GM21423 (cell line): ENCODE results near the gene FSCN2.

ENCODE experiments used
- ATAC-seq: cut with Tn5 transposase; IDR thresholded peaks from one replicate; pipeline ENCODE4 v1.9.1; 2021; ENCODE audit warnings: mild to moderate bottlenecking, moderate library complexity; ENCODE audit not compliant: unreplicated experiment

FSCN2 gene

DNA sequence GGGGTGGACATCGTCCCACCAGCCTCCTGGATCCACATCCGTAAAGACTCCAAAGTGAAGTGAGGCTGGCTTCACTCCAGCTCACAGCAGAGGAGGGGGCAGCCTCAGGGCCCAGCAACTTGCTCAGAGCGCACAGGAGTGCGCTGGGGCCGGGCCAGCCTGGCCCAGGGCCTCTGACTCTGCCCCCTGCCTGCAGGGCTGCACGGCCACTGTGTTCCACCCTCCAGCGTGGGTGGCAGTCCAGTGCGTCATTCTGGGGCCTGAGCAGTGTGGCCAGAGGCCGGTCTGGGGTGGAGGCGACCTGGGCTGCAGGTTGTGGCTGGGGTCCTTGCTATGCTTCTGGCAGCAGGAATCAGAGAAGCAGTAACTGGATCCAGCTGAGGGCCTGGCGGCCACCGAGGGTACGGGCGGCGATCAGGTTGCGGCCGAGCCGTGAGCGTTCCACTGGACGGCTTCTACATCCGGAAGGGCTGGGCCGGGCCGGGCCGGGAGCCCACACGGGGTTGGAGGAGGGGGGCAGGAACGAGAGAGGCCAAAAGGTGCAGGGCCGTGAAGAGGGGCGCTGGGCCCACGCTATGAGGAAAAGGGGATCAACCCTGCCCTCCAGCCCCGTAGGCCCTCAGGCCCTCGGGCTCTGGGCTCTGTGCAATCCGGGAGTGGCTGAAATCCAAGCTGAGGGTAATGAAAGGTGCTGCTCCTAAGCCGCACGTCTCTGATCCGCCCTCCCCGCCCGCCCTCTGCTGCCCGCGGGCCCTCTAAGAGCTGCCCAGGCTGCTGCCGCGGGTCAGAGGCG, at the start of gene FSCN2:
Gene FSCN2 (plus strand): TSS at position 787 of the 793 bp plus-strand sequence. CDS start 155 bp downstream, outside the sequence.
- no peak for ATAC-seq

- no peak for ATAC-seq
Observed at GRCh38 chr17:81479175-81480071, 48.8 kb upstream of the FSCN2 start.

DNA sequence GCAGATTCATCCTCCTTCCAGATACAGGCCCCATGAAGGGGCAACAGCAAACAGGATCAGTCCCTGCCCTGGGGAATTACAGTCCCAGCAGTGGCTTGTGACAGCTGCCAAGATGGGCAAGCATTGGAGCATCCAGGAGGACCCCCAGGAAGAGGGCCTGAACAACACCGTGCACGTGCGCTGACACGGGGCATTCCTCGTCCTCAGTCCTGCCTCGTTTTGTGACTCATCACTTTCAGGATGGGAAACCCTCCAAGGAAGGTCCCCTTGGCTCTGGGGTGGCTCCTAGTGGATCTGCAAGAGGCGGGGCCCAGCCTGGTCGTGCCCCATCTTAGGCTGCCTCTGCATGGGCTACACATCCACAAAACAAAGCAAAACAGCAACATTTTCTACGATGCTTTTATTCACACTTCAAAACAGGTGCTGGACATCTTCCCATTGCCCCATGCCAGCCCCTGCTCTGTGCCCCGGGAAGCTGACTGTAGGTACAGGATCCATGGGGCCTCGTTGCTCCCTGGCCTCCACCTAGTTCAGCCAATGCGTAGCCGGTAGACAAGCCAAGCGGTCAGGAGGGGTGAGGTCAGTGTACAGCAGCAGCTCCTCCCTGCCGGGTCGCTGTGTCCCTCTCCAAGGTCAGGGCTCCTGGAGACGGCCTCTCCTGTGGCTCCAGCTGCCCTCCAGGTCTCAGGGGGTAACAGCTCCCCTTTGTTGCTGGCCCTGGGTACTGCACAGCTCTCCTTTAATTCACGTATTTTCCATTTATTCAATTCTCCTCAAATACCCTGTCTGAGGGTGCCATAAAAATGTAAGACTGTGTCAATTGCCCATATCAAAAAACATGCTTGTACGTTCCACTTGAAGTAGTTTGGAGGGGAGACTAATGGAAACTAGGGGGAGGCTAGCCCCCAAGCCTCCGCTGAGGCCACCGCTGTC, 47.8 kb upstream of the FSCN2 start:
- ATAC-seq: no peak

GRCh38 chr17:81481073-81481799, 46.9 kb upstream of the FSCN2 start:
- ATAC-seq: no peak

DNA sequence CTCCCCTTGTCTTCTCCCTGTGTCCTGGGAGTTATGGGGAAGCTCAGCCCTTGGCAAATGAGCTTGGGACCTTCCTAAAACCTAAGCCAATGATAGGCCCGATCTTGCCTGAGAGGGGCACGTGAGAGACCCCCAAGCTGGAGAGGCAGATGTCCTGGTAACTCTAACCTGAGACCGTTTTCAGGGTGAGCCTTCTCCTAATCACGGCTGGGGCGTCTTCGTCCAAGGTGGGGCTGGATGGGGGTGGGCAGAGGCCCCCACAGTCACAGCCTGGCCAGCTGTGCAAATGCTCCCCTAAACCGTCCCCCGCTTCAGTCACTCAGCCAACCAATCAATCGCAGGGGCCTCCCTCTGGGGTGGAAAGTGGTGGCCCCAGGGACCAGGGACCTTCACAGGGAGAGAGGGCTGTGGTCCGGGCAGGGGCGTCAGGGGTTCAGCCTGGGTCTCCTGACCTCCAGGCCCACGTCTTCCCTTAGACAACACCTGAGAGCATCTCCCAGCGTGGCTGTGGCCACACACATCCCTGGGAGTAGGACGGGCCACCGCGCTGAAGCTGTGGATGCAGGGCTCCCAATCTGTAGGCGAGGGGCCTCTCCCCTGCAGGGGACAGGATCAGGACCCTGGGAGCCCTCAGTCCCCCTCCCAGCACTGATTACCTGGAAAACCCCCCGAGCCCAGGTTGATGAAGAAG, 46.2 kb upstream of the FSCN2 start:
- ATAC-seq: no peak

DNA sequence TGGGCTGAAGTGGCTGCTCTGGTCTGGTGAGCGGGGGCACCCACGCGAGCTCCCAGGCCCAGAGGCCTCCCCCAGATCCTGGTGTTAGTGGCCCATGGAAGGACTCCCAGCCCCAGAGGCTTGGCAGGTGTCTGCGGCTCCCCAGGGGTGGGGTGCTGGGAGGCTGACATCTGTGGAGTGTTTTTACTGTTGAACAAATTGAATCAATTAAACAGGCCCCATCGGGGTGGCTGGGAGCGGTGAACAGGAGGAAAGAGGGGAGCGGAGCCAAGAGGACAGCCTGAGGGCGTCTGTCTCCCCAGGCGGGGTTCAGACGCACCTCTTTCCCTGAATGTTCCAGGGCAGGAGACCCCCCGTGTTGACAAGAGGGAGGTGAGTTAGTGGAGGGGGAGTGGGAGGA, 45.5 kb upstream of the FSCN2 start:
- ATAC-seq: no peak

DNA sequence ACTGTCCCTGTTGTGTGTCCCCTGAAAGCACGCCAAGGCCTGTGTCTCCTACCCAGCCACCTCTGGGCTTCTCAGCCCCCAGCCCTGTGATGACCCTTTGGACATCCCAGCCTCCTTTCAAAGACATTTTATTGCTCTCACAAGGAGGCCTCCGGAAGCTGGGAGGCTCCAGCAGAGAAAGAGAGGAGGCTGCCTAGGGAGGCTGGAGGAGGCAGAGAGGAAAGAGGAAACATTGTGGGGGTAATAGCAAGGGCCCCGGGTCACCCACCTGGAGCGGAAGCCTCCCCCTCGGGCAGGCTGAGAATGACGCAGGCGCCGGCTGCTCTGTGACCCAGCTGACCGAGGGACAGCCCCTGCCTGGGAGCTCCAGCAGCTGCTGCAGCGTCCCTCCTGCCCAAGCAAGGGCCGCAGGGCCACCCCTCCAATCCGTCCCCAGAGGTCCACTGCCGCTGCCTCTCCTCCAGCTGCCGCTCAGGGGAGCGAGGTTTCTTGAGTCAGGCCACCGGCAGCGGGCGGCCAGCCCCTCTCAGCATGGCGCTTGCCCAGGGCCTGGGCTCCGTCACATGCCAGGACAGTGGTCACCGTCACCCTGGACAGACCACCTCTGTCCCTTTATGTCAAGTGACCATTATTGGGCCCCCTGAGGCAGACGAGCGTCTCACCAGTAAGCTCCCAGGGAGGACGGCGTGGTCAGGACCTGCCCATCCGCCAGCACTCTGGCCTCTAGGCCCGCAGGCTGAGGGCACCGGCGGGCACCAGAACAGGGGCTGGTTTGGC, 44.9 kb upstream of the FSCN2 start:
- no peak for ATAC-seq

- ATAC-seq: no peak
Observed at GRCh38 chr17:81483862-81484194, 44.3 kb upstream of the FSCN2 start.

- peak; percentile 46 for ATAC-seq
Observed at GRCh38 chr17:81484195-81484979, 43.8 kb upstream of the FSCN2 start.

DNA sequence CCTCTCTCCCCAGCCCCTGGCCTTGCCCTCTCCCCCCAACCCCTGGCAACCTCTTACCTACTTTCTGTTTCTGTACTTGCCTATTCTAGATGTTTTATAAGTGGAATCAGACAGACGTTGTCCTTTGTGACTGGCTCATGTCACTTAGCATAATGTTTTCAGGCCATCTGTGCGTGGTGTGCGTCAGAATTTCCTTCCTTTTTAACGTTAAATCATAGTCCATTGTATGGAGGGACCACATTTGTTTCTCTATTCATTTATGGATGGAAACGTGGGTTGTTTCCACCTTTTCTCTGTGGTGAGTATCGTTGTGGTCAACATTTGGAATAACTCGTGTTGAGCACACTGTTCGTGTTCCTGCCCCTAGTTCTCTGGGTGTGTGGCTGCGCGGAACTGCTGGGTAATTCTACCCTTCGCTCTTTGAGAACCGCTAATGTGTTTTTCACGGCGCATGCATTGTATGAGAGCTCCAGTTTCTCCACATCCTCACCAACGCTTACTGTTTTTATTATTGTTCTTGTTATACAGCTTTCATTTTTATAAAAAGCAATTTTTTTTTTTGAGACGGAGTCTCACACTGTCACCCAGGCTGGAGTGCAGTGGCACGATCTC, 41.9 kb upstream of the FSCN2 start:
- no peak for ATAC-seq

- ATAC-seq: no peak
Observed at GRCh38 chr17:81487089-81487486, 41.1 kb upstream of the FSCN2 start.

DNA sequence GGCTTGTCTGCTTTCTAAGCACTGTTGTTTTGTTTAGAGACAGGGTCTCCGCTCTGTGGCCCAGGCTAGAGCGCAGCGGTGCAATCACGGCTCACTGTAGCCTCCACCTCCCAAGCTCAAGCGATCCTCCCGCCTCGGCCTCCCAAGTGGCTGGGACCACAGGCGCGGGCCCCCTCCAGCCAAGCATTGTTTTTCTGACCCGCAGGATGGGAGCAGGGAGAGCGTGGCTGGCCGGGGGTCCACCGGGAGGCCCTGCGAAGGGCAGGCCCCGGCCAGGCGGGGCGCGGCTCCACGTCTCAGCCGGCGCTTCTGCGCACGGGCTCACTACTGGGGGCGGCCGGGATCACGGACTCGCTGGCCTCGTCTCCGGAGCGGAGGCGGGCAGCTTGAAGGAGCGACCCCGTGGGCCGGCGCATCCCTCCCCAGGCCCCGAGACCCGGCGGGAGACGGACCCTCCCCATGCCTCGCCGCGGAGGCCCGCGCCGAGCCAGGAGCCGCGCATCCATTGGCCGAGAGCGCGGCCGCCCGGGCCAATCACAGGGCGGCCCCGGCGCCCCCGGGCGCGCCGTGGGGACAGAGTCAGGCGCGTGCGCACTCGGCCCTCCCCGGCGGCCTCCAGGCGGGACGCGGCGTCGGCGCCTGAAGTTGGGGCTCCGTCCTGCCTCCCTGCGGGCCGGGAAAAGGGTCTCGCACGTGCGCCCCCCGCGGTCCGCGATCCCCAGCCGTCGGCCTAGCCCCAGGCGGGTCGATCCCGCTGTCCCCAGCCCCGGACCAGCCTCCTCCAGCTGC, 40.5 kb upstream of the FSCN2 start:
- ATAC-seq: peak; percentile 56

DNA sequence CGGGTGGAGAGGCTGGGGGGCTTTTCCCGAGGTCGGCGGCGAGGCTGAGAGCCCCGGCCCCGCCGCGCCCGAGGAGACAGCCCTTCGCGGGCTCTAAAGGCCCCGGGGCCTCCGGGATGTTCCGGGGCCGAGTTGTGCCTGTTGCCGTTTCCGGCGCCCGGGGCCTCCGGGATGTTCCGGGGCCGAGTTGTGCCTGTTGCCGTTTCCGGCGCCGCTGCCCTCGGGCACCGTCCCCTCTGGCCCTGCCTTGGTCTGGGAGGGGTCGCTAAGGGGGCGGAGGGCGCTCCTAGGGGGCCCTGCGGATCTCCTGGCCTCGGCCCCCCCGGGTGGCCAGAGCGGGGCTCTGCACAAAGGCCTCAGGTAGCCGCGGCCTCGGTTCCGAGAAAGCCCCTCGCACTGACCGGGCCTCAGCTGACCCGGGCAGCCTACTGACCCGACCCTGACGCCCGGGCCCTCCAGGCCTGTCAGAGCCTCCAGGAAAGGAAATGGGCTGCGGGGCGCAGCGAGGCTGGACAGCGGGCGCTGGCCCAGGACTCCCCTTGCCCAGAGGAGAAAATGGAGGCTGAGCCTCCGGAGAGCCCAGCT, 39.8 kb upstream of the FSCN2 start:
- ATAC-seq: no peak

GRCh38 chr17:81489012-81489997, 38.9 kb upstream of the FSCN2 start:
- no peak for ATAC-seq
